GM19468 (cell line): ENCODE results near the gene MCC.

ENCODE experiments used
- ATAC-seq: cut with Tn5 transposase; IDR thresholded peaks from one replicate; pipeline ENCODE4 v1.9.1; 2021; ENCODE audit warnings: mild to moderate bottlenecking, moderate library complexity, moderate number of reproducible peaks; ENCODE audit not compliant: unreplicated experiment; ENCODE audit errors: extremely low read depth

Gene MCC

DNA sequence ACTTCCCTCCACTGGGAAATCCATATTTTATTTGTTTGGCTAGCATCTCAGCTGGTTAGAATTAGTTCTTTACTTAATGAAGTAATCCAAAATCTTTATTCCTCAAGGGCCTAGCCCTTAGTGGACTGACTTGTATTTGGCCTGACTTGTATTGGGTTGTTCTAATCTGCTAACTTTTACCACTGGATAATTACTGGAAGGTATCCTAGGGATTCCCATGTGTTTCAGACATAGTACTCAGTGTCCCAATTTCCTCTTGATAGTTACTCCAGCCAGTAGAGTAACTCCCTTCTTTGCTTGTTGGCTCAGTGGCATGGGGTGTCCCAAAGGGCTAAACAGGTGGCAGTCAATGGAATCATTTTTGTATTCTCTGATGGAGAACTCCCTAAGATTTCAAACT lies 355.7 kb downstream of the MCC start:
- ATAC-seq, result no peak

GRCh38 chr5:113128641-113129330 lies 359.5 kb downstream of the MCC start:
- no peak for ATAC-seq

- ATAC-seq, result no peak
Measured at GRCh38 chr5:113128082-113128481, 360.2 kb downstream of the MCC start.

GRCh38 chr5:113127021-113127420 lies 361.2 kb downstream of the MCC start:
- ATAC-seq, result no peak

GRCh38 chr5:113125371-113125770 lies 362.9 kb downstream of the MCC start:
- ATAC-seq, result no peak

GRCh38 chr5:113124914-113125313 lies 363.3 kb downstream of the MCC start:
- ATAC-seq, result no peak

GRCh38 chr5:113124265-113124664 lies 364.0 kb downstream of the MCC start:
- no peak for ATAC-seq

GRCh38 chr5:113123618-113124017 lies 364.6 kb downstream of the MCC start:
- ATAC-seq, result no peak

GRCh38 chr5:113122053-113122452 lies 366.2 kb downstream of the MCC start:
- no peak for ATAC-seq

GRCh38 chr5:113119246-113119924 lies 368.9 kb downstream of the MCC start:
- ATAC-seq, result no peak

GRCh38 chr5:113118765-113119164 lies 369.5 kb downstream of the MCC start:
- no peak for ATAC-seq

- no peak for ATAC-seq
Measured at GRCh38 chr5:113118298-113118697, 370.0 kb downstream of the MCC start.

DNA sequence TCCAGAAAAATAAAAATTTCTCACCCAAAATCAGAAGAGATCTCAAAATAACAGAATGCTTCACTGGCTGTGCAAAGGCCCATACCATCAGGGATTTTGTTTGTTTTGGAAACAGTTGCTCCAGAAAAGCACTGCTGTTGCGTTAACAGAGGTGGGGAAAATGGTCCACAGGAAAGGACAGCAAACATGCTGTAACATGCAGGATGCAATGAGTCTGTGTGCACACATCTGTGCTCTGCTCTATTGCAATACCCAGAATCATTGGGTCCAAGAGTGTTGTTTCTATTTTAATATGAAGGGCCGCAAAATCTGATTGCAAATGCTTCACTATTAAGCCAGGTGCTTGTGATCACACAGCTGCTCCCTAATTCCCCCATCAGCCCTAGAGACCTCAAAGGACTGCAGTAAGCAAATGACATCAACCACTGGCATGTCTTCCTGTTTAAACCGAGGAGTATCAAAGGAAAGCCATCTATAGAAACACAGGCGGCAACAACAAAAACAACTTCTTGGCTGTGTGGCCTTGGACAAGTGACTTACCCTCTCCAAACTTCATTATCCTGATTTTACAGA lies 370.6 kb downstream of the MCC start:
- ATAC-seq, result no peak

- ATAC-seq, result no peak
Measured at GRCh38 chr5:113115956-113116355, 372.3 kb downstream of the MCC start.

DNA sequence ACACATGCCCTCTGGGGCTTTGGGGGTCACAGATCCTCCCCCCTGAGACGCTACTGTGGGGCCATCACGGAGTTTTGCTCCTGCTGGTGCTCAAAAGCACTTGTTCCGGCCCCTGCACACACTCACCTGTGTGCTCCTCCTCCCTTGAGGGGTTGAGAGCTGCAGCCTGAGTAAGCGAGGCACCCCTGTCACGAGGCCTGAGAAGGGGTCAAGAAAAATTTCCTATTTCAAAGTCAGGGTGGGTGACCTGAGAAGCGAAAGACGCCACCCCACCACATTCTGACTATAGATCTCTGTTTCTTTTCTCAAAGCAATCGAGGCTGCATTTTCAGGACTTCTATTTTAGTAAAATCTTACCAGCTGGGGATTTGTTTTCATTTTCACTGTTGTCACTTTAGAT lies 373.2 kb downstream of the MCC start:
- no peak for ATAC-seq

DNA sequence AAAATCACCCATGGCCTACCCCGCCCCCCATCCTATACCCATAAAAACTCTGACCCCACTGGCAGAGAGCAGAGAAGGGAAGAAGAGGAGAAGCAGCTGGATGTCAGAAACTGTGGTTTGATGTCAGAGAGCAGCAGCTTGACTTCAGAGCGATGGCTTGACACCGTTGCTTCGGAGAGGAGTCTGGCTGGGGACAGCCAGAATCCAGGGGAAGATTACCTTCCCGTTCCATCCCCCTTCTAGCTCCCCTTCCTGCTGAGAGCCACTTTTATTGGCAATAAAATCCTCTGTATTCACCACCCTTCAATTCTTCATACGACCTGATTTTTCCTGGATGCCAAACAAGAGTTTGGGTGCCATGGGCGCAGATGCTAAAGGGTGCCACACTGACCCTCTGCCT lies 373.7 kb downstream of the MCC start:
- no peak for ATAC-seq

GRCh38 chr5:113112435-113112834 lies 375.8 kb downstream of the MCC start:
- no peak for ATAC-seq

DNA sequence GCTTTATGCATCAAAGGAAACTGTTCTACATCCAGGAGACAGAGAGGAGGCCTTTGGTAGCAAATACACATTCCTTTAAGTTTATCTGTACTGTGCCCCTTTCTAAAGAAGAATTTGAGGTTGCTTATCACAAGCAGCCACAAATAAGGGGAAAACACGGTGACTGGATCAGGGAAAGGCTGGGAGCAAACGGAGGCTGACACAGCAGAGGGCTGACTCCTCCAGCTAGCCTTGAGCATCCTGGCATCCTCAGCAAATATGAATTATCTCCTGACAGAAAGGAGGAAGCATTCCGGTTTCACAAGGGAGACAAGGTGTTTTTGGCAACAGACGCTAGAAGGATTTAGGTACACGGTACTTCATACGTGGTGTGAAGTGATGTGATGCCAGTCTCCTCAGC lies 378.1 kb downstream of the MCC start:
- ATAC-seq, result no peak

GRCh38 chr5:113109344-113109743 lies 378.9 kb downstream of the MCC start:
- no peak for ATAC-seq

- no peak for ATAC-seq
Measured at GRCh38 chr5:113108485-113108884, 379.8 kb downstream of the MCC start.

DNA sequence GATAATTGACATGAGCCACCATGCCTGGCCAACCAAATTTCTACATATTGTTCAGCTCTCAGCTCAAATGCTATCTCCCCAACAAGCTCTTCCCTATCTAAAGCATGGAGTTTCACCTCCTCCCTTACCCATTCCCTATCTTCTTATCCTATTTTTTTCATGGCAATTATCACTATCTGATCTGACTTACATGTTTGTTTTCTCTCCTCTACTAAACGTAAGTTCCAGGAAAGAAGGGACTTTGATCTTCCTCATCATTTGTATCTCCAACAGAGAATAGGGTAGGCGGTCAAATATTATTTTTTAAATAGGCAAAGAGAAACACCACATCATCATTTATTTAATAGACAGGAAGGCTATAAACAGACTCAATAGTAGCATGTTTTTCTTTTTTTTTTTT lies 381.4 kb downstream of the MCC start:
- ATAC-seq, result no peak
